H9 (cell line): ENCODE measurements around the gene EPB41. TPM values are rescaled to one million over a fixed set of nuclear protein-coding genes. Genes with fewer than 3 reads are reported as not detected.

Source experiments
- DNase-seq: peaks from one replicate; pipeline ENCODE4 v3.0.0-alpha.2; 2017
- H2AFZ ChIP-seq: one replicate; pipeline ENCODE4 v1.6.1; 2013; ENCODE audit warnings: mild to moderate bottlenecking, low read length, control low read depth, moderate library complexity
- H2AK5ac ChIP-seq: 2 replicates; pipeline ENCODE4 v1.6.1; 2013; ENCODE audit warnings: low read length, control low read depth, mixed read lengths; ENCODE audit not compliant: insufficient read length
- H2BK120ac ChIP-seq: one replicate; pipeline ENCODE4 v1.6.1; 2013; ENCODE audit warnings: low read depth, mild to moderate bottlenecking, low read length, control low read depth, inconsistent platforms; ENCODE audit not compliant: poor library complexity, severe bottlenecking
- H2BK12ac ChIP-seq: 2 replicates; pipeline ENCODE4 v1.6.1; 2013; ENCODE audit warnings: low read length, control low read depth, mixed read lengths, low read depth; ENCODE audit not compliant: insufficient read length
- H2BK15ac ChIP-seq: 2 replicates; pipeline ENCODE4 v1.6.1; 2013; ENCODE audit warnings: low read depth, low read length, control low read depth
- H2BK20ac ChIP-seq: one replicate; pipeline ENCODE4 v1.6.1; 2013; ENCODE audit warnings: low read depth, mild to moderate bottlenecking, low read length, control low read depth, inconsistent platforms; ENCODE audit not compliant: poor library complexity, severe bottlenecking
- H2BK5ac ChIP-seq: 2 replicates; pipeline ENCODE4 v1.6.1; 2013; ENCODE audit warnings: low read length, control low read depth, mixed read lengths; ENCODE audit not compliant: insufficient read length
- H3K14ac ChIP-seq: 2 replicates; pipeline ENCODE4 v1.6.1; 2013; ENCODE audit warnings: low read length, control low read depth; ENCODE audit not compliant: insufficient read depth
- H3K18ac ChIP-seq: 2 replicates; pipeline ENCODE4 v1.6.1; 2013; ENCODE audit warnings: low read depth, mild to moderate bottlenecking, mixed read lengths, low read length, control low read depth; ENCODE audit not compliant: insufficient read length
- H3K23ac ChIP-seq: 2 replicates; pipeline ENCODE4 v1.6.1; 2013; ENCODE audit warnings: low read length, control low read depth, mixed read lengths, low read depth; ENCODE audit not compliant: insufficient read length
- H3K23me2 ChIP-seq: 2 replicates; pipeline ENCODE4 v1.6.1; 2013; ENCODE audit warnings: low read depth, mild to moderate bottlenecking, mixed read lengths, low read length, control low read depth; ENCODE audit not compliant: insufficient read length, poor library complexity, severe bottlenecking
- H3K27ac ChIP-seq: 2 replicates; pipeline ENCODE4 v1.5.1; 2013; ENCODE audit warnings: low read length, control low read depth, mixed read lengths, low read depth; ENCODE audit not compliant: insufficient read length
- H3K27me3 ChIP-seq: 2 replicates; pipeline ENCODE4 v1.6.1; 2013; ENCODE audit warnings: low read length, control low read depth, inconsistent platforms; ENCODE audit not compliant: insufficient read depth
- H3K4ac ChIP-seq: 2 replicates; pipeline ENCODE4 v1.6.1; 2013; ENCODE audit warnings: low read depth, mild to moderate bottlenecking, control low read depth, inconsistent platforms, low read length, moderate library complexity
- H3K4me1 ChIP-seq: 2 replicates; pipeline ENCODE4 v1.6.1; 2013; ENCODE audit warnings: low read length, control low read depth, inconsistent platforms; ENCODE audit not compliant: insufficient read depth
- H3K4me2 ChIP-seq: 2 replicates; pipeline ENCODE4 v1.6.1; 2013; ENCODE audit warnings: low read length, control low read depth, mixed read lengths; ENCODE audit not compliant: insufficient read length, insufficient read depth
- H3K56ac ChIP-seq: 2 replicates; pipeline ENCODE4 v1.6.1; 2013; ENCODE audit warnings: low read depth, mild to moderate bottlenecking, mixed read lengths, low read length, control low read depth; ENCODE audit not compliant: insufficient read length
- H3K79me1 ChIP-seq: 2 replicates; pipeline ENCODE4 v1.6.1; 2013; ENCODE audit warnings: low read depth, mild to moderate bottlenecking, moderate library complexity, low read length, control low read depth, inconsistent platforms; ENCODE audit not compliant: insufficient read depth, poor library complexity, severe bottlenecking
- H3K79me2 ChIP-seq: 2 replicates; pipeline ENCODE4 v1.6.1; 2013; ENCODE audit warnings: low read length, control low read depth, inconsistent platforms; ENCODE audit not compliant: insufficient read depth
- H3K9ac ChIP-seq: 2 replicates; pipeline ENCODE4 v1.6.1; 2013; ENCODE audit warnings: low read length, control low read depth, mixed read lengths; ENCODE audit not compliant: insufficient read length; ENCODE audit errors: extremely low read depth
- H3K9me3 ChIP-seq: one replicate; pipeline ENCODE4 v1.6.1; 2013; ENCODE audit warnings: low read depth, low read length, inconsistent platforms; ENCODE audit not compliant: control insufficient read depth
- H3T11ph ChIP-seq: one replicate; pipeline ENCODE4 v1.6.1; 2013; ENCODE audit warnings: mild to moderate bottlenecking, low read length, control low read depth, inconsistent platforms
- H4K20me1 ChIP-seq: one replicate; pipeline ENCODE4 v1.6.1; 2013; ENCODE audit not compliant: control insufficient read depth, insufficient read length, insufficient read depth
- H4K5ac ChIP-seq: 2 replicates; pipeline ENCODE4 v1.6.1; 2013; ENCODE audit warnings: low read depth, mild to moderate bottlenecking, mixed read lengths, low read length, control low read depth; ENCODE audit not compliant: insufficient read length
- H4K8ac ChIP-seq: replicated peaks from 2 replicates; pipeline ENCODE4 v1.6.1; 2013; ENCODE audit warnings: low read length, control low read depth, mixed read lengths, low read depth; ENCODE audit not compliant: insufficient read length
- H4K91ac ChIP-seq: 2 replicates; pipeline ENCODE4 v1.6.1; 2013; ENCODE audit warnings: low read depth, mild to moderate bottlenecking, moderate library complexity, mixed read lengths, low read length, control low read depth; ENCODE audit not compliant: insufficient read length
- H3K27ac Mint-ChIP-seq, 3 experiments: 2 replicates in 2 of 3; 3 replicates in 1 of 3; pipeline ENCODE4 v1.8.0; 2020 to 2021; ENCODE audit warnings: mixed read lengths in 3 of 3, mild to moderate bottlenecking in 1 of 3, moderate library complexity in 1 of 3
- H3K27me3 Mint-ChIP-seq: 2 replicates; pipeline ENCODE4 v1.8.0; 2021; ENCODE audit warnings: low read depth, mild to moderate bottlenecking, moderate library complexity, mixed read lengths
- H3K36me3 Mint-ChIP-seq, 3 experiments: 2 replicates in 2 of 3; 3 replicates in 1 of 3; pipeline ENCODE4 v1.8.0; 2020 to 2021; ENCODE audit warnings: low read depth in 3 of 3, mixed read lengths in 3 of 3; ENCODE audit not compliant: insufficient read depth in 1 of 3
- H3K4me1 Mint-ChIP-seq, 2 experiments: 2 replicates each; pipeline ENCODE4 v1.8.0; 2020; ENCODE audit warnings: mixed read lengths in 2 of 2
- H3K4me3 Mint-ChIP-seq, 2 experiments: 2 replicates in 1 of 2; 3 replicates in 1 of 2; pipeline ENCODE4 v1.8.0; 2020 to 2021; ENCODE audit warnings: mild to moderate bottlenecking in 2 of 2, mixed read lengths in 2 of 2, moderate library complexity in 1 of 2
- H3K9me3 Mint-ChIP-seq, 2 experiments: 2 replicates in 1 of 2; 3 replicates in 1 of 2; pipeline ENCODE4 v1.8.0; 2020; ENCODE audit warnings: mild to moderate bottlenecking in 2 of 2, mixed read lengths in 2 of 2, moderate library complexity in 1 of 2
- CTCF ChIP-seq: fragments of 200-600 bp; sonication (generic); conservative IDR thresholded peaks from 3 replicates; pipeline ENCODE4 v1.8.0; 2021; ENCODE audit warnings: antibody characterized with exemption, mild to moderate bottlenecking
- WGBS: extraction: QIAGEN DNeasy Blood & Tissue Kit; methylation state at CpG from one replicate; pipeline ENCODE4 v1.1.7; 2013; ENCODE audit warnings: missing lambda C conversion rate, low lambda C conversion rate, mixed read lengths; ENCODE audit not compliant: insufficient read length; ENCODE audit errors: extremely low coverage; 5-methylcytosine and 5-hydroxymethylcytosine counted together
- total RNA-seq: library from RNA; stranded (reverse); gene quantifications from 2 replicates; pipeline ENCODE4 v1.2.1, GENCODE V29; 2021

EPB41 gene
- total RNA-seq, 1 experiment from 2014 or later = 75.4 TPM

GRCh38 chr1:28984311-28984684, 69.9 kb downstream of the EPB41 start:
- H2BK20ac ChIP-seq = no peak overlapping the region
- H2BK12ac ChIP-seq = no peak overlapping the region
- DNase-seq = no peak
- H2AFZ ChIP-seq = no peak overlapping the region
- H3K56ac ChIP-seq = no peak overlapping the region
- no peak overlapping the region for H2BK5ac ChIP-seq
- peaks cover 4% of the 10 kb centered on the region; the same call in 1 of the 2 replicates for H3K4me1 ChIP-seq
- H4K8ac ChIP-seq = no peak overlapping the region
- H3K36me3 Mint-ChIP-seq = peaks cover 0 to 6% (median 5%) of the 10 kb centered on the region in 3 experiments; a peak in 5 of 7 replicates
- H3K9ac ChIP-seq = no peak overlapping the region
- no peaks in the 10 kb centered on the region for H3K27me3 ChIP-seq
- peak overlapping the region in 2 of 3 experiments; percentile 47 to 54; a peak in 2 of 7 replicates for H3K27ac Mint-ChIP-seq
- H4K5ac ChIP-seq = no peak overlapping the region
- no peak overlapping the region for H3K18ac ChIP-seq
- no peak overlapping the region for H3K4ac ChIP-seq
- H2BK15ac ChIP-seq = no peak overlapping the region
- TF ChIP-seq CTCF = no peak
- no peak overlapping the region for H3T11ph ChIP-seq
- WGBS = no CpG with 5 or more reads among the region's 3 CpGs
- H3K27me3 Mint-ChIP-seq = no peaks in the 10 kb centered on the region
- H3K4me2 ChIP-seq = no peak overlapping the region
- H3K23ac ChIP-seq = no peak overlapping the region
- H3K79me1 ChIP-seq = peaks cover 4% of the 10 kb centered on the region
- H3K14ac ChIP-seq = no peak overlapping the region
- no peaks in the 10 kb centered on the region for H3K79me2 ChIP-seq
- H3K9me3 Mint-ChIP-seq = no peaks in the 10 kb centered on the region
- no peak overlapping the region for H4K91ac ChIP-seq
- no peak overlapping the region for H3K27ac ChIP-seq
- no peak overlapping the region for H2BK120ac ChIP-seq
- H4K20me1 ChIP-seq = no peaks in the 10 kb centered on the region
- no peak overlapping the region for H3K4me3 Mint-ChIP-seq
- H3K23me2 ChIP-seq = no peaks in the 10 kb centered on the region
- peaks cover 13 to 16% of the 10 kb centered on the region in 2 experiments for H3K4me1 Mint-ChIP-seq
- H2AK5ac ChIP-seq = no peak overlapping the region
- H3K9me3 ChIP-seq = no peaks in the 10 kb centered on the region
